Esophagus muscularis mucosa (tissue), 4 donors: Measurements from ENCODE around the gene PTX4. TPM values are rescaled to one million over a fixed set of nuclear protein-coding genes. Genes with fewer than 3 reads are reported as not detected.
"Not testable (repeated sequence)": the region's sequence is repeated elsewhere in the genome, so short reads cannot be mapped to it uniquely, and the experiment has no call there.

Source experiments
- DNase-seq: peaks from one replicate; pipeline ENCODE4 v3.0.0-alpha.2; 2017; ENCODE audit errors: extremely low spot score
- H3K27ac ChIP-seq, 4 donors: fragments of 200-600 bp; sonication (generic); replicated peaks in 1 of 4; 1 replicate in 3 of 4; 2 replicates in 1 of 4; pipeline ENCODE4 v1.5.1; 2016 to 2019; ENCODE audit warnings: mild to moderate bottlenecking in 1 of 4
- H3K27me3 ChIP-seq, 4 donors: fragments of 200-600 bp; sonication (generic); one replicate each; pipeline versions ENCODE4 v1.5.1 to v1.6.0; 2016 to 2019
- H3K36me3 ChIP-seq, 4 donors: fragments of 200-600 bp; sonication (generic); one replicate each; pipeline ENCODE4 v1.5.1; 2016 to 2019
- H3K4me1 ChIP-seq, 4 donors: fragments of 200-600 bp; sonication (generic); one replicate each; pipeline ENCODE4 v1.5.1; 2016 to 2019
- H3K4me3 ChIP-seq, 4 donors: fragments of 200-600 bp; sonication (generic); 1 replicate in 2 of 4; 2 replicates in 2 of 4; pipeline ENCODE4 v1.5.1; 2016 to 2019; ENCODE audit warnings: mild to moderate bottlenecking in 4 of 4, moderate library complexity in 1 of 4
- H3K9me3 ChIP-seq, 4 donors: fragments of 200-600 bp; sonication (generic); 1 replicate in 3 of 4; 2 replicates in 1 of 4; pipeline ENCODE4 v1.5.1; 2016 to 2019
- CTCF ChIP-seq, 3 experiments: fragments of 200-600 bp in 2 of 3; fragments of 450-650 bp in 1 of 3; sonication (generic) in 2 of 3; IDR thresholded peaks; one replicate each; pipeline ENCODE4 v1.5.1; 2017 to 2019; ENCODE audit warnings: antibody characterized with exemption in 3 of 3, mild to moderate bottlenecking in 2 of 3, moderate library complexity in 1 of 3
- EP300 ChIP-seq: sonication (generic); formaldehyde crosslinking; IDR thresholded peaks from one replicate; pipeline ENCODE4 v1.6.1; 2017; ENCODE audit warnings: antibody characterized with exemption
- POLR2A ChIP-seq: fragments of 450-650 bp; IDR thresholded peaks from one replicate; pipeline ENCODE4 v1.6.1; 2017; ENCODE audit warnings: antibody characterized with exemption, moderate library complexity, mild to moderate bottlenecking, low read depth
- POLR2AphosphoS5 ChIP-seq, 2 donors: sonication (generic); formaldehyde crosslinking; IDR thresholded peaks; one replicate each; pipeline ENCODE4 v1.6.1; 2017; ENCODE audit warnings: antibody characterized with exemption in 2 of 2
- WGBS: methylation state at CpG from one replicate; pipeline ENCODE4 v1.1.5; 2018; 5-methylcytosine and 5-hydroxymethylcytosine counted together
- intact Hi-C: fragments of 100-400 bp; cut with DNase I; formaldehyde crosslinking; loops from one replicate; pipeline ENCODE4 v1.15.1; 2023
- total RNA-seq, 4 donors: library from RNA; depleted of rRNA; stranded (reverse); fragments of >200 nt; gene quantifications; one replicate each; pipeline versions ENCODE4 v1.1.0 to v1.2.1, GENCODE V29; 2016

The PTX4 gene
- total RNA-seq, 4 donors from 2014 or later: 0.39 to 0.75 (median 0.66) TPM; not detected in 1

DNA sequence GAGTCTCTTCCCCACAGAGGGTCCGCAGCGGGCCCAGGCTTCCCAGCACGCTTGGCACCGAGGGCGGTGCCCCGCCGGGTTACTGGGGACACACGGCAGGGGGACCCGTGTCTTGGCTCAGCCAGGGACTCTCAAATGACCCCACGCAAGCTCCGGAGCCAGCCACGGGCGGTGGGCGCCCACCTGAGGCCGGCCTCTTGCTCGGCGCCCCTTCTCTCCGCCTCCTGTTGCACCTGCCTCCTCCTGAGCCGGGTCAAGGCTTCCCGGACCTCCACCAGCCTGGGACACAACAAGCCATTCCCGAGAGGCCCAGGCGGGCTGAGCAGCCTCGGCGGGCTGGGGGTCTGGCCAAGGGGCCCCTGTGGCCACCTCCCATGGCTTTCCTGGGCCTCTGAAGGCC lies 46.0 kb downstream of the PTX4 start:
- TF ChIP-seq POLR2AphosphoS5 (IDR thresholded peaks at IDR 0.05) (no peak), CTCF (IDR thresholded peaks at IDR 0.05) (no peak), POLR2A (no peak), EP300 (no peak)
- no peak for DNase-seq
- 89% methylated on average over 16 of the region's 24 CpGs for WGBS
- Histone ChIP-seq H3K27me3 (no peaks in the 10 kb centered on the region), H3K4me1 (no peaks in the 10 kb centered on the region), H3K27ac (no peak overlapping the region), H3K36me3 (peaks cover 8 to 35% (median 27%) of the 10 kb centered on the region in 4 donors), H3K4me3 (no peak overlapping the region), H3K9me3 (no peaks in the 10 kb centered on the region)
- intact Hi-C loops: no loop called here

GRCh38 chr16:1441391-1441829 lies 47.3 kb downstream of the PTX4 start:
- H3K27me3 ChIP-seq: no peaks in the 10 kb centered on the region
- TF ChIP-seq POLR2A (no peak), CTCF (IDR thresholded peaks at IDR 0.05) (no peak), EP300 (no peak), POLR2AphosphoS5 (IDR thresholded peaks at IDR 0.05) (no peak)
- intact Hi-C loops: no loop called here
- DNase-seq: no peak
- H3K27ac ChIP-seq: no peak overlapping the region
- H3K9me3 ChIP-seq: no peaks in the 10 kb centered on the region
- 82% methylated on average over 17 of the region's 22 CpGs for WGBS
- H3K4me3 ChIP-seq: no peak overlapping the region
- peaks cover 0 to 25% (median 17%) of the 10 kb centered on the region in 4 donors for H3K36me3 ChIP-seq
- H3K4me1 ChIP-seq: no peaks in the 10 kb centered on the region

DNA sequence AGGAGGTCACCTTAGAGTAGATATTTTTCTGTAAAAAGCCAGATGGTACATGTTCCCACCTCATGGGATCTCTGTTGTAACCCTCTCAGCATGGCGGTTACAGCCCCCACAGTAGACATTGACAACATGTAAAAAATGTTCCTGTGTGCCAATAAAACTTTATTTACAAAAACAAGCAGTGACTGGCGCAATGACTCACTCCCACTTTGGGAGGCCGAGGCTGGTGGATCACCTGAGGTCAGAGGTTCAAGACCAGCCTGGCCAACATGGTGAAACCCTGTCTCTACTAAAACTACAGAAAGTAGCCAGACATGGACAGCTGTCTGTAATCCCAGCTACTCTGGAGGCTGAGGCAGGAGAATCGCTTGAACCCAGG lies 49.1 kb downstream of the PTX4 start:
- DNase-seq, H3K9me3 ChIP-seq, H3K4me1 ChIP-seq, H3K27ac ChIP-seq, H3K4me3 ChIP-seq, H3K27me3 ChIP-seq, intact Hi-C loops: not testable (repeated sequence)
- WGBS: 100% methylated on average over 3 of the region's 4 CpGs
- H3K36me3 ChIP-seq: peaks cover 0 to 16% (median 8%) of the 10 kb centered on the region in 4 donors

- TF ChIP-seq POLR2AphosphoS5 (IDR thresholded peaks at IDR 0.05): no peak
- TF ChIP-seq POLR2A: no peak
- no peak for TF ChIP-seq CTCF (IDR thresholded peaks at IDR 0.05)
- TF ChIP-seq EP300: no peak
- 88% methylated on average over 6 of the region's 27 CpGs for WGBS
- H3K36me3 ChIP-seq: peaks cover 0 to 16% (median 8%) of the 10 kb centered on the region in 4 donors
Observed at GRCh38 chr16:1439058-1439698, 49.6 kb downstream of the PTX4 start.

GRCh38 chr16:1438229-1439057 lies 50.3 kb downstream of the PTX4 start:
- Histone ChIP-seq H3K9me3 (no peaks in the 10 kb centered on the region), H3K27ac (no peak overlapping the region), H3K4me3 (no peak overlapping the region), H3K27me3 (peaks cover 0 to 7% (median 0%) of the 10 kb centered on the region in 4 donors), H3K4me1 (no peaks in the 10 kb centered on the region), H3K36me3 (peaks cover 0 to 16% (median 8%) of the 10 kb centered on the region in 4 donors)
- no peak for TF ChIP-seq CTCF (IDR thresholded peaks at IDR 0.05)
- no peak for TF ChIP-seq EP300
- no peak for DNase-seq
- WGBS: 92% methylated on average over 15 of the region's 35 CpGs
- intact Hi-C loops: no loop called here

More at GRCh38 chr16:1439058-1439698, 49.6 kb downstream of the PTX4 start:
- no peaks in the 10 kb centered on the region for H3K4me1 ChIP-seq
- H3K4me3 ChIP-seq: no peak overlapping the region
- no peaks in the 10 kb centered on the region for H3K9me3 ChIP-seq
- intact Hi-C loops: no loop called here
- no peaks in the 10 kb centered on the region for H3K27me3 ChIP-seq
- H3K27ac ChIP-seq: no peak overlapping the region
- no peak for DNase-seq
